Upper lobe of left lung (tissue), 4 donors: ENCODE results near the gene CYB5R3.

Experiments used
- POLR2A ChIP-seq, 4 donors: fragments of 450-650 bp; IDR thresholded peaks; one replicate each; pipeline ENCODE4 v1.5.1; 2016 to 2017; ENCODE audit warnings: antibody characterized with exemption in 4 of 4, mild to moderate bottlenecking in 2 of 4
- POLR2AphosphoS5 ChIP-seq, 2 donors: sonication (generic); formaldehyde crosslinking; IDR thresholded peaks; one replicate each; pipeline ENCODE4 v1.5.1; 2017; ENCODE audit warnings: antibody characterized with exemption in 2 of 2
- TF ChIP-seq, protein P1 (sequence below), 6 experiments: fragments of 450-650 bp in 4 of 6; fragments of 200-600 bp in 2 of 6; sonication (generic) in 2 of 6; IDR thresholded peaks; one replicate each; pipeline ENCODE4 v1.5.1; 2016 to 2019; ENCODE audit warnings: antibody characterized with exemption in 6 of 6

DNA sequence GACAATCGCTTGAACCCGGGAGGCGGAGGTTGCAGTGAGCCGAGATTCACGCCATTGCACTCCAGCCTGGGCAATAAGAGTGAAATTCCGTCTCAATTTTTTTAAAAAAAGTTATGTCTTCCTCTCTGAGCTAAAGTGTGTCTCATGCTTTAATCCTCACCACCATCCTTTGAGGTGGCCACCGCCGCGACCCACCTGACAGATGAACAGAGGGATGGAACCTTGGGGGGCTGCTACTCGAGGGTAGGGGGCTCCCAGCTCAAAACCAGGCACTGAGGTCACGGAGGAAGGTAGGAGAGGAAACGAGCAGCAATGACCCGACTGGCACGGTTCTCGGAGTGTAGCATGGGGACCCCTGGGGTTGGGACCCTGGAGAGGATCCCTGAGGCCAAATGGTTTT lies 23.8 kb downstream of the CYB5R3 start:
- TF ChIP-seq POLR2A (IDR thresholded peaks at IDR 0.05) (no peak), POLR2AphosphoS5 (IDR thresholded peaks at IDR 0.05) (no peak)
- TF ChIP-seq, protein P1, sequence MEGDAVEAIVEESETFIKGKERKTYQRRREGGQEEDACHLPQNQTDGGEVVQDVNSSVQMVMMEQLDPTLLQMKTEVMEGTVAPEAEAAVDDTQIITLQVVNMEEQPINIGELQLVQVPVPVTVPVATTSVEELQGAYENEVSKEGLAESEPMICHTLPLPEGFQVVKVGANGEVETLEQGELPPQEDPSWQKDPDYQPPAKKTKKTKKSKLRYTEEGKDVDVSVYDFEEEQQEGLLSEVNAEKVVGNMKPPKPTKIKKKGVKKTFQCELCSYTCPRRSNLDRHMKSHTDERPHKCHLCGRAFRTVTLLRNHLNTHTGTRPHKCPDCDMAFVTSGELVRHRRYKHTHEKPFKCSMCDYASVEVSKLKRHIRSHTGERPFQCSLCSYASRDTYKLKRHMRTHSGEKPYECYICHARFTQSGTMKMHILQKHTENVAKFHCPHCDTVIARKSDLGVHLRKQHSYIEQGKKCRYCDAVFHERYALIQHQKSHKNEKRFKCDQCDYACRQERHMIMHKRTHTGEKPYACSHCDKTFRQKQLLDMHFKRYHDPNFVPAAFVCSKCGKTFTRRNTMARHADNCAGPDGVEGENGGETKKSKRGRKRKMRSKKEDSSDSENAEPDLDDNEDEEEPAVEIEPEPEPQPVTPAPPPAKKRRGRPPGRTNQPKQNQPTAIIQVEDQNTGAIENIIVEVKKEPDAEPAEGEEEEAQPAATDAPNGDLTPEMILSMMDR (IDR thresholded peaks at IDR 0.05): no peak
